Measurements from ENCODE around the gene MXD4.

MXD4 gene

DNA sequence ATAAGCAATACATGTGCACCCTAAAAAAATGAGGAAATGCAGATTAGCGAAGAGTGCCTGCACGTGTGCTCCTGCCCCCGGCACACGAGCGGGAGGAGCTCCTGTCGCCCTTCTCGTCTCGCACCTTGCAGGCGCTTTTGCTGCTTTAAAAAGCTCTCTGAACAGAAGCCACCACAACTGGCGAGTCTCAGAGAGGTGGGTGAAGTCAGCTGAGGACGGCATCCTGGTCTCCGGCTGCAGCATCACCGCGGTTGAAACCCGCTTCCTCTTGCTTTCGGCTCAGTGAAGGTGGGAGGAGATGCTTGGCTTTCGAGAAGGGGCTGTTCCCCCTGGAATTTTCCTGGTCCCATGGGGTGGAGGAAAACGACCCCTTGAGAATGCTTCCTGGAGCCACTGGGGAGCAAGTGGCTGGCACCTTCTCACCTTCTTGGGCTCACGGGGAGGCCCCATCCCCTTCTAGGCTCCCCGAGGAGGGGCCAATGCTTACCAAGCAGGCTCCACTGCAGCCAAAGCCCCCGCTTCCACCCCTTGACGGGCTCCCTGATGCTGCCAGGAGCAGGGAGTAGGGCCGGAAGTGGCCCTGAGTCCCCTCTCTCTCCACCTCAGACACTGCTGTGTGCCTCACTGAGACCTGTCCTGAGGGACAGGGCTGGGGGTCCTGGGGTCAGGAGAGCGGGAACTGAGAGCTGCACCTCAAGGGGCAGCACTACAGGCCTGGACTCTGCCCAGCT lies 29.2 kb upstream of the MXD4 start:
- Histone ChIP-seq H3K4me1 (ENCODE audit: insufficient read depth, low read length) (no peaks in the 10 kb centered on the region), H3K9me3 (ENCODE audit: low read length) (no peaks in the 10 kb centered on the region), H3K9ac (ENCODE audit: low read length) (no peak overlapping the region), H3K27me3 (ENCODE audit: control insufficient read depth in 1 of 2, insufficient read depth in 2 of 2, low read length in 2 of 2) (no peaks in the 10 kb centered on the region), H3K36me3 (ENCODE audit: insufficient read depth, low read length) (no peaks in the 10 kb centered on the region), H3K27ac (ENCODE audit: low read depth, low read length) (no peak overlapping the region), H3K4me3 (ENCODE audit: low read depth in 1 of 2, low read length in 2 of 2) (no peak overlapping the region)

DNA sequence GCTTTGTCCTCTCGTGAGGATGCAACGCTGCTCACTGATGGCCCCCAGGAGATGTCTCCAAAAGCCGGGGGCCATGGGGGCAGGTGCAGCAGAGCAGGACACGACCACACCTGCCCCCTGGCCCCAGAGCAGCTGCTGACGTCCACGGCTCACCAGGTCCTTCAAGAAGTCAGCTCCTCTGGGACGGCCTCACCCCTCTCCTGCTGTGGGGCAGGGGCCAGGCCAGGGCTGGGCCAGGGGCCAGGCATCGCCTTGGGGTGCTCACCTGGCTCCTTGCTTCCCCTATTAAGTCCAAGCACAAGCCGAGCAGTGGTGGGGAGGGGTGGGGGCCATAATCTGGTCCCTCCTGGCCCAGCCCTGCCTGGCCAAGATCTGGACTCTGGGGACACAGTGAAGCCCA lies 28.6 kb upstream of the MXD4 start:
- Histone ChIP-seq H3K9ac (ENCODE audit: low read length) (no peak overlapping the region), H3K4me3 (ENCODE audit: low read depth in 1 of 2, low read length in 2 of 2) (no peak overlapping the region), H3K4me1 (ENCODE audit: insufficient read depth, low read length) (no peaks in the 10 kb centered on the region), H3K27ac (ENCODE audit: low read depth, low read length) (no peak overlapping the region), H3K27me3 (ENCODE audit: control insufficient read depth in 1 of 2, insufficient read depth in 2 of 2, low read length in 2 of 2) (no peaks in the 10 kb centered on the region), H3K9me3 (ENCODE audit: low read length) (no peaks in the 10 kb centered on the region), H3K36me3 (ENCODE audit: insufficient read depth, low read length) (no peaks in the 10 kb centered on the region)

DNA sequence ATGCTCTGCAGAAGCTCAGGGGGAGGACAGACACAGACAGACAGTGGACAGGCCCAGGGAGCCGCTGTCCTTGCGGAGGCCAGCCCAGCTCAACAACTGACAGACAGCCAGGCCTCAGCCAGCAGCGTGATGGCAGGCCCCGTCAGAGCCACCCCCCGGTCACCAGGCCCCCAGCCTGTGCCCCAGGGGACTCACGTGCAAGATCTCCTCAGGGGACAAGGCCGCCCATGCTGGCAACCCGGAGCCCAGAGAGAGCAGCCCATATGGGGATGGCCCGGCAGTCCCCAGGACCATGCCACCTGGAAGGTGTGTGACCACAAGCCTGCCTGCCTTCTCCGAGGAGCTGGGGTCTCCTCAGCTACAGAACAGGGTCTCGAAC lies 28.0 kb upstream of the MXD4 start:
- Histone ChIP-seq H3K9ac (ENCODE audit: low read length) (no peak overlapping the region), H3K4me3 (ENCODE audit: low read depth in 1 of 2, low read length in 2 of 2) (no peak overlapping the region), H3K9me3 (ENCODE audit: low read length) (no peaks in the 10 kb centered on the region), H3K4me1 (ENCODE audit: insufficient read depth, low read length) (no peaks in the 10 kb centered on the region), H3K27ac (ENCODE audit: low read depth, low read length) (no peak overlapping the region), H3K27me3 (ENCODE audit: control insufficient read depth in 1 of 2, insufficient read depth in 2 of 2, low read length in 2 of 2) (no peaks in the 10 kb centered on the region), H3K36me3 (ENCODE audit: insufficient read depth, low read length) (no peaks in the 10 kb centered on the region)

- Histone ChIP-seq H3K27me3 (ENCODE audit: control insufficient read depth in 1 of 2, insufficient read depth in 2 of 2, low read length in 2 of 2) (no peaks in the 10 kb centered on the region), H3K27ac (ENCODE audit: low read depth, low read length) (no peak overlapping the region), H3K4me1 (ENCODE audit: insufficient read depth, low read length) (no peaks in the 10 kb centered on the region), H3K9me3 (ENCODE audit: low read length) (no peaks in the 10 kb centered on the region), H3K36me3 (ENCODE audit: insufficient read depth, low read length) (no peaks in the 10 kb centered on the region), H3K9ac (ENCODE audit: low read length) (no peak overlapping the region), H3K4me3 (ENCODE audit: low read depth in 1 of 2, low read length in 2 of 2) (no peak overlapping the region)
These were observed 27.5 kb upstream of the MXD4 start for GRCh38 chr4:2289311-2289954.

DNA sequence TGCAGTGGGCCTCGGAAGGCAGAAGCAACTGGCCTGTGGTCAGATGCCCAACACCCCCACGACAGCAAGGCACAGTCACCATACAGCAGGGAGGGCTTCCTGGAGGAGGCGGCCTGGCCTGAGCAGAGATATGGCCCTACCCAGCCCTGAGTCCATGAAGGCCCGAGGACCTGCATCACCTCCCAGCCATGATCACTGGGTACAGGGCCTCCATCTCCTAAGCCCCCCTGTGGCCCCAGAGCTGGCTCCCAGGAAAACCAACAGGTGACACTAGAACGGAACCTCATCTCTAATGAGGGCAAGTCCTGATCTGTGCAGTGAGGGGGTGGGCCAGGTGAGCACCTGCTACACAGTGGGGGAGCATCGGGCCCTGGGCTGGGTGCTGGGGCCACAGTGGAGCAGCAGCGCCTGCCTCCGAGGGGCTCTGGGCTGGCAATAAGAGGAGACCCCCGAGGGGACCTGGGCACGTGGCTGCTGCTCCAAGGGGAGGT lies 26.2 kb upstream of the MXD4 start:
- H3K9me3 ChIP-seq (ENCODE audit: low read length), result no peaks in the 10 kb centered on the region
- H3K4me3 ChIP-seq (ENCODE audit: low read depth in 1 of 2, low read length in 2 of 2), result no peak overlapping the region
- H3K27ac ChIP-seq (ENCODE audit: low read depth, low read length), result no peak overlapping the region
- no peaks in the 10 kb centered on the region for H3K36me3 ChIP-seq (ENCODE audit: insufficient read depth, low read length)
- H3K4me1 ChIP-seq (ENCODE audit: insufficient read depth, low read length), result no peaks in the 10 kb centered on the region
- no peak overlapping the region for H3K9ac ChIP-seq (ENCODE audit: low read length)
- no peaks in the 10 kb centered on the region for H3K27me3 ChIP-seq (ENCODE audit: control insufficient read depth in 1 of 2, insufficient read depth in 2 of 2, low read length in 2 of 2)

GRCh38 chr4:2287594-2287915 lies 25.6 kb upstream of the MXD4 start:
- Histone ChIP-seq H3K4me3 (ENCODE audit: low read depth in 1 of 2, low read length in 2 of 2) (no peak overlapping the region), H3K9me3 (ENCODE audit: low read length) (no peaks in the 10 kb centered on the region), H3K9ac (ENCODE audit: low read length) (no peak overlapping the region), H3K36me3 (ENCODE audit: insufficient read depth, low read length) (no peaks in the 10 kb centered on the region), H3K27ac (ENCODE audit: low read depth, low read length) (no peak overlapping the region), H3K27me3 (ENCODE audit: control insufficient read depth in 1 of 2, insufficient read depth in 2 of 2, low read length in 2 of 2) (no peaks in the 10 kb centered on the region), H3K4me1 (ENCODE audit: insufficient read depth, low read length) (no peaks in the 10 kb centered on the region)

DNA sequence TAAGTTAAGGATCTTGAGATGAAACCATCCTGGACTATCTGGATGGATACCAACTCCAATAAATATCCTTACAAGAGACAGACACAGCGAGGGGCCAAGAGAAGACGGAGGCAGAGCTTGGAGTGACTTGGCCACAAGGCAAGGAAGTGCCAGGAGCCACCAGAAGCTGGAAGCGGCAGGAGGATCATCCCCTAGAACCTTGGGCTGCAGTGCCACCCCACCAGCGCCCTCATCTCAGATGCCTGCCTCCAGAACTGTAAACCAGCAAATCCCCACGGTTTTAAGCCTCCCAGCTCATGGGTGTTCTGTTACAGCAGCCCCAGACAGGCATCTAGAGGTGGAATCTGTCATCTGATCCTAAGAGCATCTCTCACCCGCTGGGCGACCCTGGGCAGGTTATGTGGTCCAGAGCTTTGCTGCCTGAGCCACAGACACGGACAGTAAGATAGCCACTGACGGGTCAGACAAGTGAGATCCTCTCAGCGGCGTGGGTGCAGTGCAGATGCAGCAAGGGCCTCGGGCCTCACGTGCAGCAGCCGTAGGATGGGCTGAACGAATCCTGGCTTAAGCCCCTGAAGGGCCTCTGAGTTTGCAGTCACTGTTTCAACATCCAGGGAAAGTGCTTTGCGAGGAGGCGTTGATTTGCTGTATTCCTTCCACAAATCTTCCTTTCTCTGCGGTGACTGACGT lies 25.1 kb upstream of the MXD4 start:
- Histone ChIP-seq H3K9ac (ENCODE audit: low read length) (no peak overlapping the region), H3K36me3 (ENCODE audit: insufficient read depth, low read length) (no peaks in the 10 kb centered on the region), H3K4me3 (ENCODE audit: low read depth in 1 of 2, low read length in 2 of 2) (no peak overlapping the region), H3K27me3 (ENCODE audit: control insufficient read depth in 1 of 2, insufficient read depth in 2 of 2, low read length in 2 of 2) (no peaks in the 10 kb centered on the region), H3K4me1 (ENCODE audit: insufficient read depth, low read length) (no peaks in the 10 kb centered on the region), H3K9me3 (ENCODE audit: low read length) (no peaks in the 10 kb centered on the region), H3K27ac (ENCODE audit: low read depth, low read length) (no peak overlapping the region)

DNA sequence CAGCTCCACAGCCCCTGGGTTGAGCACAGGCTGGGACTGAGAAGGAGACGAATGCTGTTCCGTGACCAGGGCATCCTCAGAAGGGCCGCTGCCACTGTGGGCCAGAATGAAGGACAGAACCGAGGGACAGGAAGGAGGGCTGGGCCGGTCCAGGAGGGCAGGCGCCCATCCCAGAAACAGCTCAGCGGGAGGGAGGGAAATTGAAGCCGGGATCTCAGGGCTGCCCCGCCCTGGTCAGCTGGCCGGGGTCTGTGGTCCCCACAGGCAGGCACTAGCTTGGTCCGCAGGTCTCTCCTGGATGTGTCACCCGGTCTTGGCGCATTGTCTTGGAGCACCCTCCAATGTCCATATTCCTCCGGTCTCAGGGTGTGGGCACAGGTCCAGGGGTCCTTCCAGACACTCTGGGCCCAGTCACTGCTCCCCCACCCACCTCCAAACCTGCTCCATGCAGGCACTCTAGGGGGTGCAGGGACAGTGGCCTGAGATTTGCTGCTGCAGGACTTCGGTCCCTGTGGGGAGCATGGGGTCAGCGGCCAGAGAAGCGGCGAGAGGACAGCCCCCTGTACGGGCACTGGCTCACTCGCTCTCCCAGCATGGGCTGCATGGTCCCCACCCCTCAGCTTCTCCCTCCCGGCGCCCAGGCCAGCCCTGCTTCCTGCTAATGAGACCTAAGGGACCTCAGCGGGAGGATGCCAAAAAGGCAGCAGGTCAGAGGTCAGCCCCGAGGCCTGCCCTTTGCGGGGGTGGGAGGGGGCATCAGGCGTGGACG lies 23.9 kb upstream of the MXD4 start:
- no peak overlapping the region for H3K4me3 ChIP-seq (ENCODE audit: low read depth in 1 of 2, low read length in 2 of 2)
- no peaks in the 10 kb centered on the region for H3K9me3 ChIP-seq (ENCODE audit: low read length)
- no peaks in the 10 kb centered on the region for H3K4me1 ChIP-seq (ENCODE audit: insufficient read depth, low read length)
- no peak overlapping the region for H3K27ac ChIP-seq (ENCODE audit: low read depth, low read length)
- H3K27me3 ChIP-seq (ENCODE audit: control insufficient read depth in 1 of 2, insufficient read depth in 2 of 2, low read length in 2 of 2), result no peaks in the 10 kb centered on the region
- no peak overlapping the region for H3K9ac ChIP-seq (ENCODE audit: low read length)
- H3K36me3 ChIP-seq (ENCODE audit: insufficient read depth, low read length), result no peaks in the 10 kb centered on the region

DNA sequence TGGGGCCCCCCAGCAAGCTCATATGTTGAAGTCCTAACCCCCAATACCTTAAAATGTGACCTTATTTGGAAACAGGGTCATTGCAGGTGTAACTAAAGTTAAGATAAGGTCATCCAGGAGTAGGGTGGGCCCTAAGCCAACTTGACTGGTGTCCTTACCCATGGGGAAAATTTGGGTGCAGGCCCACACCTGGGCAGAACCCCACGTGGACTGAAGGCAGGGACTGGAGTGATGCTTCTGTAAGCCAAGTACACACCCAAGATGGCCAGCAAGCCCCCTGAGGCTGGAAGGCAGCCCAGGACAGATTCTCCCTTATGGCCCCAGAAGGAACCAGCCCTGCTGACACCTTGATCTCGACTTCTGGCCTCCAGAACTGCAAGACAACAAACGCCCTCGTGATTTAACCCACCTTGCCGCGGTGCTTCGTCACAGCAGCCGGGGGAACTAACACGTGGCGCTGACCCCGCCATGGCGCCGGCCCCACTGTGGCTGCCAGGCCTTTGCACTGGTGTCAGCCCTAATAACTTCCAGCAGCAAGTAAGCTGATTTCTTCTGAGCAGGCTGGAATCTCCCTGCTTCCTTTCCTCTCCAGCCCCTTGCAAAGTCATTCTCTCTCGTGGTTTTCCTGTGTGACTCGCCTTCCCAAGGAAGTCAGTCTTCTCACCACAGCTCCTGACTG lies 23.2 kb upstream of the MXD4 start:
- H3K9ac ChIP-seq (ENCODE audit: low read length), result no peak overlapping the region
- no peaks in the 10 kb centered on the region for H3K36me3 ChIP-seq (ENCODE audit: insufficient read depth, low read length)
- no peak overlapping the region for H3K27ac ChIP-seq (ENCODE audit: low read depth, low read length)
- no peaks in the 10 kb centered on the region for H3K4me1 ChIP-seq (ENCODE audit: insufficient read depth, low read length)
- H3K27me3 ChIP-seq (ENCODE audit: control insufficient read depth in 1 of 2, insufficient read depth in 2 of 2, low read length in 2 of 2), result no peaks in the 10 kb centered on the region
- H3K4me3 ChIP-seq (ENCODE audit: low read depth in 1 of 2, low read length in 2 of 2), result no peak overlapping the region
- H3K9me3 ChIP-seq (ENCODE audit: low read length), result no peaks in the 10 kb centered on the region

DNA sequence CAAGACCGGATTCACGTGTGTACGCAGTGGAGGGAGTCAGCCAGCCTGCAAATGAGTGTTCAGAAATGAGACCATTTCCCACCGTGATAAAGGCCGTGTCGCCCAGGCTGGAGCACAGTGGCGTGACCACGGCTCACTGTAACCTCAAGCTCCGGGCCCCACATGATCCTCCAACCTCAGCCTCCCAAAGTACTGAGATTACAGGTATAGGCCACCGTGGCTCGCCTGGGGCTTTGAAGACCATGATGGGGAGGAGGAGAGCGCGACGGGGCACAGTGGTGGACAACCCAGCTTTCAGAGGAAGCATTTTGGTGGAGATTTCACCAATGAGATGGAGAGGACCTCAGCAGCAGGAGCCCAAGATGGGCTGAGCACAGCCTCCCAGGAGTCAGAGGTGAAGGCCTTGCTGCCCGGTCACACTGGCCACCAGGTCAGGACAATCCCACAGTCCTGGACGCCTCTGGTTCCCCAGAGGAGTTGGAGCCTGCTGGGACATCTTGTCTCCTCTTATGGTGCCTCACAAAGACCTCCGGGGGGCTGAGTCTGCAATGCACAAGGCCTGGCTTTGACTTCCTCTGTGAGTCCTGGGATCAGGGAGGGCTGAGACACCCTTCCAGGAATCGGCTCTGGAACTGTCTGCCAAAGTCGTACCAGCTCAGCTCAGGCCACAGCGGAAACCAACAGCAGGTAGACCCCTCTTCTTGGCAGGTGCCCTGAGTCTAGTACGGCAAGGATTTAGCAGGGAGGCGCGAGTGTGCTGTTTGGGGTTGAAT lies 22.4 kb upstream of the MXD4 start:
- H3K27ac ChIP-seq (ENCODE audit: low read depth, low read length), result no peak overlapping the region
- H3K9me3 ChIP-seq (ENCODE audit: low read length), result no peaks in the 10 kb centered on the region
- H3K4me1 ChIP-seq (ENCODE audit: insufficient read depth, low read length), result no peaks in the 10 kb centered on the region
- H3K36me3 ChIP-seq (ENCODE audit: insufficient read depth, low read length), result no peaks in the 10 kb centered on the region
- H3K27me3 ChIP-seq (ENCODE audit: control insufficient read depth in 1 of 2, insufficient read depth in 2 of 2, low read length in 2 of 2), result no peaks in the 10 kb centered on the region
- no peak overlapping the region for H3K9ac ChIP-seq (ENCODE audit: low read length)
- H3K4me3 ChIP-seq (ENCODE audit: low read depth in 1 of 2, low read length in 2 of 2), result no peak overlapping the region
